Right lobe of liver (tissue), 6 donors: Measurements from ENCODE around the gene TFF3. TPM values are rescaled to one million over a fixed set of nuclear protein-coding genes. Genes with fewer than 3 reads are reported as not detected.

ENCODE experiments used
- ATAC-seq, 4 donors: fragments of 200-7000 bp; cut with Tn5 transposase; one replicate each; pipeline ENCODE4 v1.9.1; 2020; ENCODE audit warnings: mild to moderate bottlenecking in 4 of 4, moderate library complexity in 4 of 4
- DNase-seq, 3 donors: peaks; one replicate each; pipeline ENCODE4 v3.0.0-alpha.2; 2020
- H3K27ac ChIP-seq, 3 donors: fragments of 200-600 bp; one replicate each; pipeline ENCODE4 v1.8.0; 2022
- H3K27me3 ChIP-seq, 2 donors: fragments of 200-600 bp; one replicate each; pipeline ENCODE4 v1.8.0; 2022
- H3K36me3 ChIP-seq, 4 donors: fragments of 200-600 bp; sonication (generic) in 1 of 4; one replicate each; pipeline versions ENCODE4 v1.5.1 to v1.8.0; 2017 to 2022; ENCODE audit warnings: control low read depth in 1 of 4
- H3K4me1 ChIP-seq, 4 donors: fragments of 200-600 bp; sonication (generic) in 1 of 4; one replicate each; pipeline versions ENCODE4 v1.5.1 to v1.8.0; 2017 to 2022; ENCODE audit warnings: control low read depth in 1 of 4
- H3K4me3 ChIP-seq, 3 donors: fragments of 200-600 bp; one replicate each; pipeline ENCODE4 v1.8.0; 2022
- H3K9me3 ChIP-seq, 4 donors: fragments of 200-600 bp; sonication (generic) in 1 of 4; one replicate each; pipeline versions ENCODE4 v1.5.1 to v1.8.0; 2017 to 2022; ENCODE audit warnings: control low read depth in 1 of 4
- POLR2A ChIP-seq: fragments of 450-650 bp; IDR thresholded peaks from one replicate; pipeline ENCODE4 v1.6.1; 2017; ENCODE audit warnings: antibody characterized with exemption, mild to moderate bottlenecking
- WGBS: methylation state at CpG from one replicate; pipeline ENCODE4 v1.1.6; 2018; ENCODE audit warnings: low coverage, low lambda C conversion rate; ENCODE audit not compliant: insufficient coverage; ENCODE audit errors: missing lambda C conversion rate; 5-methylcytosine and 5-hydroxymethylcytosine counted together
- intact Hi-C, 2 donors: fragments of 100-400 bp; cut with DNase I; formaldehyde crosslinking; loops; one replicate each; pipeline versions ENCODE4 v1.11.2 to v1.14.1; 2022
- total RNA-seq, 6 experiments: library from RNA; depleted of rRNA in 2 of 6; stranded (reverse); fragments of >200 nt in 2 of 6; fragmentation: NEBNext Ultra II Directional in 3 of 6; extraction: Animal tissue kit (Norgen Biotek cat#: 25700) in 3 of 6; gene quantifications; one replicate each; pipeline versions ENCODE4 v1.1.0 to v1.2.4, GENCODE V29; 2016 to 2023
- TF ChIP-seq, protein P1 (sequence below), 4 donors: fragments of 200-600 bp in 3 of 4; fragments of 450-650 bp in 1 of 4; IDR thresholded peaks; one replicate each; pipeline versions ENCODE4 v1.5.1 to v1.8.0; 2016 to 2022; ENCODE audit warnings: antibody characterized with exemption in 4 of 4, mild to moderate bottlenecking in 2 of 4
- donor health status: DM: no; HTN: yes; CAD: no.
- donor health status: DM: no; HTN: no; CAD: no.
- donor health status: DM: no; HTN: no; CAD: no.
- donor health status: DM: no; HTN: yes; CAD: no.
- donor health status: DM: no; HTN: yes; CAD: no.

The TFF3 gene
- total RNA-seq, 6 experiments from 2014 or later: 0.88 to 6.8 (median 2.5) TPM

DNA sequence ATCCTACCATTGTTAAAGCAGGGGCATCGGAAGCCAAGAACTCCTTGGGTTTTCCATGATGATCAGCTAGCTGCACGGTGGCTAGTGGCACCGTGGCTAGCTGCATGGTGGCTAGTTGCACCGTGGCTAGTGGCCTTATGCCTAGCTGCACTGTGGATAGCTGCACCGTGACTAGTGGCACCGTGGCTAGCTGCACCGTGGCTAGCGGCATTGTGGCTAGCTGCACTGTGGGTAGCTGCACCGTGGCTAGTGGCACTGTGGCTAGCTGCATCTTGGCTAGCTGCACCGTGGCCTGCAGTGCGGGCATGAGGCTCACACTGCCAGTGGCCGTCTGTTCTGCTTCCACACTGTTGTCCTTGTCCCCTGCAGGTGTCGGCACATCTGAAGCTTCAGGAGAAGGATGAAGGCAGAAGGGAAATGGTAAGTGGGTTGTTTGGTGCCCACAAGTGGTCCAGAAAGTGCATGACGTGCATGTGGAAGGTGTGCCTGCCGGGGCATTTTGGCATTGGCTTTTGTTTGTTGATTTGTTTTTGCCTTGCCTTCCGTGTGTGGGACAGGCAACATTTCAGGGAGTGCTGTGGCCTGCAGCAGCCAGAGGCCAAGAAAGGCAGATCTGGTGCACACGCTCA lies 38.6 kb downstream of the TFF3 start:
- Histone ChIP-seq H3K27me3 (no peaks in the 10 kb centered on the region), H3K4me1 (peaks cover 0 to 4% (median 0%) of the 10 kb centered on the region in 4 donors), H3K36me3 (no peaks in the 10 kb centered on the region), H3K27ac (no peak overlapping the region), H3K9me3 (no peaks in the 10 kb centered on the region), H3K4me3 (no peak overlapping the region)
- 43% methylated on average over 5 of the region's 17 CpGs for WGBS
- intact Hi-C loops: no loop called here
- peak in 1 of 3 donors; percentile 13 for DNase-seq
- TF ChIP-seq, protein P1, sequence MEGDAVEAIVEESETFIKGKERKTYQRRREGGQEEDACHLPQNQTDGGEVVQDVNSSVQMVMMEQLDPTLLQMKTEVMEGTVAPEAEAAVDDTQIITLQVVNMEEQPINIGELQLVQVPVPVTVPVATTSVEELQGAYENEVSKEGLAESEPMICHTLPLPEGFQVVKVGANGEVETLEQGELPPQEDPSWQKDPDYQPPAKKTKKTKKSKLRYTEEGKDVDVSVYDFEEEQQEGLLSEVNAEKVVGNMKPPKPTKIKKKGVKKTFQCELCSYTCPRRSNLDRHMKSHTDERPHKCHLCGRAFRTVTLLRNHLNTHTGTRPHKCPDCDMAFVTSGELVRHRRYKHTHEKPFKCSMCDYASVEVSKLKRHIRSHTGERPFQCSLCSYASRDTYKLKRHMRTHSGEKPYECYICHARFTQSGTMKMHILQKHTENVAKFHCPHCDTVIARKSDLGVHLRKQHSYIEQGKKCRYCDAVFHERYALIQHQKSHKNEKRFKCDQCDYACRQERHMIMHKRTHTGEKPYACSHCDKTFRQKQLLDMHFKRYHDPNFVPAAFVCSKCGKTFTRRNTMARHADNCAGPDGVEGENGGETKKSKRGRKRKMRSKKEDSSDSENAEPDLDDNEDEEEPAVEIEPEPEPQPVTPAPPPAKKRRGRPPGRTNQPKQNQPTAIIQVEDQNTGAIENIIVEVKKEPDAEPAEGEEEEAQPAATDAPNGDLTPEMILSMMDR (IDR thresholded peaks at IDR 0.05): no peak
- no peak for TF ChIP-seq POLR2A
- no peak for ATAC-seq

DNA sequence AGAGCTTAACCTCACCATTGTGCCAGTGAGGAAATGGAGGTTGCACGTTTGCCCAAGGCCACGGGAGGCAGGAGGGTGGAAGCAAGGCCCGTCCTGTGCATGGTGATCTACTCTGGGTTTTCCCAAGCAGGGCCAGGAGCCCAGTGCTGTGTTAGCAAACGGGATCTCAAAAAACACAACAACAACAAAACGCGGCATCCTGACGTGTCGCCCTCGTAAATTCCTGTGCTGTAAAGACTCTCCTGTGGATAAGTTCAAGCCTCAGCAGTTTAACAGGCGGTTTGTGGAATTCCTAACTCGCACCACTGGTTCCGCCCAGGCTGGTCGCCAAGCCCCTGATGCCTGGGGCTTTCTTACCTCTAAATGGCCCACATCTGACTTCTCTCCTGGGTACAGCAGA lies 39.1 kb downstream of the TFF3 start:
- Histone ChIP-seq H3K36me3 (no peaks in the 10 kb centered on the region), H3K9me3 (no peaks in the 10 kb centered on the region), H3K27me3 (no peaks in the 10 kb centered on the region), H3K27ac (no peak overlapping the region), H3K4me1 (peaks cover 0 to 3% (median 0%) of the 10 kb centered on the region in 4 donors), H3K4me3 (no peak overlapping the region)
- WGBS: 73% methylated on average over 2 of the region's 13 CpGs
- TF ChIP-seq POLR2A: no peak
- TF ChIP-seq, protein P1 (IDR thresholded peaks at IDR 0.05): no peak
- DNase-seq (peak in 1 of 3 donors; percentile 14), ATAC-seq (peak in 3 of 4 donors; percentile 16 to 24 (median 20))
- intact Hi-C loops: no loop called here

DNA sequence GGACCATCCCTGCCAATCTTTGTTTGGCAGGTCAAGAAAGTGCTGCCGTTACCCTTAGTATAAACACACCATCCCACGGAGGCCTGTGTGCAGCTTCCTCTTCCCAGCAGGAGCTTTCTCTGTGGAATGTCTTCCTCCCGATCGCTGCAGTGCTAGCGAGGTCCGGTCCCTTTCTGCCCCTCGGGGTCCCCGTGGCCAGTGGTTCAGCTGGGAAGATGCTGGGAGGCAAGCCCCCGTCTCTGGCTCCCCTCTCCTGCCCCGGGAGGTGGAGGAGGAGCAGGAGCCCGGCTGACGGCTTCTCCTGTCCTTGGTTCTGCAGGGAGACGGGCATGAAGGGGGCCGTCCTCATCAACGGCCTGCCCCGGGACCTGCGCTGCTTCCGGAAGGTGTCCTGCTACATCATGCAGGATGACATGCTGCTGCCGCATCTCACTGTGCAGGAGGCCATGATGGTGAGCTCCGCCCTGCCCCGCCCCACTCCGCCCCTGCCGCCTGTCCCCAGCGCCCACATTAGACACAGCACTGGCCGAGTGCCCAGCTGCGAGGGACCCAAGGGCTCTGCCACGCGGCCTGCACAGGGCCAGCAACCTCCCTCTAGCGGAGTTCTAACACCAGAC lies 42.1 kb downstream of the TFF3 start:
- ATAC-seq (no peak), DNase-seq (peak in 1 of 3 donors; percentile 18)
- Histone ChIP-seq H3K27ac (no peak overlapping the region), H3K4me1 (no peaks in the 10 kb centered on the region), H3K36me3 (no peaks in the 10 kb centered on the region), H3K4me3 (no peak overlapping the region), H3K27me3 (no peaks in the 10 kb centered on the region), H3K9me3 (no peaks in the 10 kb centered on the region)
- WGBS: 100% methylated on average over 1 of the region's 29 CpGs
- TF ChIP-seq, protein P1 (IDR thresholded peaks at IDR 0.05): no peak
- no peak for TF ChIP-seq POLR2A
- intact Hi-C loops: no loop called here

DNA sequence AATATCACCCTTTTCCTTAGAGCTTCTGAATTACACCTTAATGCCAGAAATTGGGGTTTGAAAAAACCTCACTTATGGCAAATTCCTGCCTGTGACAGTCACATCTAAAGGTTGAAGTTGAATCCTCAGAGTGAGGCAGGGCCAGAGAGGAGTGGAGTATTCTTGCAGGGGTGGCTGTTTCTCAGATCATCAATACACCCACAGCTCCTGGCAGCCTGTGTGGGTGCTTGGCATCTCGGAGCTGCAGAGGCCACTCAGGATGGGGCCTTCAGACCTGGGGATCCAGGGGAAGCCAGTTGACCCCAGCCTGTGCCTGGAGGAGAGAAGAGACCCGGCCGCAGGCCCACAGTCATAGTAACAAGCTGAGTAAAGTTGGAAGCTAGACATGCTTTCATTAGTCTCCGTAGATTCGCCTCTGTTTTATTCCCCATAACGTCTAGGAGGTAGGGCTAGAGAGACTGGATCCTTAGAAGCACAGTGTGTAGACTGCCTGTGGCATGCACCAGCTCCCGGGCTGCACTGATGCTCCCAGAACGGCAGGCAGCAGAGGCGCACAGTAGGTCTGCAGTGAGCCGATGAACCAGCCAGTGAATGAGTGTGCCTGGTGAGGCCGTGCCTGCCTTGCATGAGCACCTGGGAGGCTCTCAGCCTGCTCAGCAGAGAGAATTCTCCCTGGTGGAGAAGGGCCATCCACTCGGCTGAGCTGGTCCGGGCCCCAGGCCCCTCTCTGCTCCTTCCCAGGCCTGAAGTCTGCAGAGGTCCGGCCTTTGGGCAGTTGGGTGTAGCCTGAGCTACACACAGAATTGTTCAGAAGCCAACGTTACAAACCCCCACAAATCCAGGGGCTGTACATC lies 42.9 kb downstream of the TFF3 start:
- TF ChIP-seq POLR2A: no peak
- TF ChIP-seq, protein P1 (IDR thresholded peaks at IDR 0.05): no peak
- intact Hi-C loops: no loop called here
- Histone ChIP-seq H3K36me3 (no peaks in the 10 kb centered on the region), H3K27ac (no peak overlapping the region), H3K27me3 (no peaks in the 10 kb centered on the region), H3K9me3 (no peaks in the 10 kb centered on the region), H3K4me1 (no peaks in the 10 kb centered on the region), H3K4me3 (no peak overlapping the region)
- ATAC-seq: no peak
- 84% methylated on average over 7 of the region's 15 CpGs for WGBS
- DNase-seq: peak in 1 of 3 donors; percentile 10
